Endothelial cell of umbilical vein (primary cell): ENCODE measurements around the gene RAB36. TPM values are rescaled to one million over a fixed set of nuclear protein-coding genes. Genes with fewer than 3 reads are reported as not detected.

ENCODE experiments used
- BruUV-seq: library from RNA; stranded (reverse); fragments of 400-500 nt; replicated peaks from 2 replicates; lab custom pipeline; 2021; lab: Mats Ljungman, UMichigan
- CTCF ChIA-PET: fragments of 300-600, 350-600 bp; sonication (Branson Sonifier 250); formaldehyde crosslinking; loops from one replicate; lab custom pipeline; 2021; ENCODE audit warnings: antibody characterized with exemption, inconsistent platforms; lab: Charles Lee
- POLR2A ChIA-PET: fragments of 300-600, 350-600 bp; sonication (Branson Sonifier 250); formaldehyde crosslinking; loops from one replicate; lab custom pipeline; 2021; ENCODE audit warnings: antibody characterized with exemption, inconsistent platforms; lab: Charles Lee
- DNase-seq: peaks from one replicate; pipeline ENCODE4 v3.0.0-alpha.2; 2011; ENCODE audit warnings: low read depth, low spot score
- FAIRE-seq: peaks from 2 replicates; lab custom pipeline; 2011; peaks lifted over from hg19 to GRCh38; lab: Jason Lieb, UNC
- H2AFZ ChIP-seq: 2 replicates; pipeline ENCODE4 v1.6.0; 2012; ENCODE audit warnings: low read depth, low read length, control low read depth, inconsistent platforms
- H3K27ac ChIP-seq: 2 replicates; pipeline ENCODE4 v1.5.1; 2011; ENCODE audit warnings: low read depth, mild to moderate bottlenecking, control low read depth, low read length, moderate library complexity; ENCODE audit not compliant: insufficient read depth
- H3K27me3 ChIP-seq, 2 experiments: 2 replicates each; pipeline versions ENCODE4 v1.6.0 to v1.6.1; 2011; ENCODE audit warnings: low read length in 2 of 2, mixed read lengths in 1 of 2; ENCODE audit not compliant: control insufficient read depth in 2 of 2, insufficient read depth in 2 of 2
- H3K36me3 ChIP-seq, 2 experiments: 2 replicates in 1 of 2; 3 replicates in 1 of 2; pipeline ENCODE4 v1.5.1; 2011; ENCODE audit warnings: low read length in 2 of 2, mild to moderate bottlenecking in 1 of 2, moderate library complexity in 1 of 2; ENCODE audit not compliant: control insufficient read depth in 2 of 2, insufficient read depth in 2 of 2; ENCODE audit errors: extremely low read depth in 1 of 2
- H3K4me1 ChIP-seq: 3 replicates; pipeline ENCODE4 v1.5.1; 2011; ENCODE audit warnings: mild to moderate bottlenecking, low read length; ENCODE audit not compliant: control insufficient read depth, insufficient read depth; ENCODE audit errors: extremely low read depth
- H3K4me2 ChIP-seq: 2 replicates; pipeline ENCODE4 v1.6.1; 2011; ENCODE audit warnings: low read length, control low read depth, mixed read lengths; ENCODE audit not compliant: insufficient read depth
- H3K4me3 ChIP-seq, 3 experiments: fragments of 200-600 bp in 1 of 3; sonication (generic), shearing (Covaris generic) in 1 of 3; replicated peaks in 1 of 3; 2 replicates each; pipeline ENCODE4 v1.5.1; 2011 to 2016; ENCODE audit warnings: control low read depth in 3 of 3, low read length in 3 of 3, mild to moderate bottlenecking in 2 of 3, inconsistent platforms in 1 of 3, low read depth in 1 of 3, moderate library complexity in 1 of 3; ENCODE audit not compliant: insufficient read depth in 1 of 3
- H3K79me2 ChIP-seq: 2 replicates; pipeline ENCODE4 v1.6.0; 2012; ENCODE audit warnings: low read length, inconsistent platforms; ENCODE audit not compliant: control insufficient read depth, insufficient read depth
- H3K9ac ChIP-seq: replicated peaks from 2 replicates; pipeline ENCODE3; 2011; ENCODE audit warnings: low read length, control low read depth; ENCODE audit not compliant: insufficient read depth; ENCODE audit errors: extremely low read depth
- H3K9me1 ChIP-seq: replicated peaks from 3 replicates; pipeline ENCODE4 v1.6.0; 2011; ENCODE audit warnings: mild to moderate bottlenecking, low read length; ENCODE audit not compliant: control insufficient read depth, insufficient read depth; ENCODE audit errors: extremely low read depth
- H3K9me3 ChIP-seq: replicated peaks from 2 replicates; pipeline ENCODE4 v1.5.1; 2012; ENCODE audit warnings: low read length, inconsistent platforms; ENCODE audit not compliant: control insufficient read depth, insufficient read depth
- H4K20me1 ChIP-seq: replicated peaks from 2 replicates; pipeline ENCODE3; 2011; ENCODE audit warnings: mild to moderate bottlenecking, low read length; ENCODE audit not compliant: control insufficient read depth, insufficient read depth; ENCODE audit errors: extremely low read depth
- EZH2 ChIP-seq: IDR thresholded peaks from 2 replicates; pipeline ENCODE4 v1.6.1; 2012; ENCODE audit warnings: borderline replicate concordance, low read depth, mild to moderate bottlenecking, moderate library complexity, low read length, inconsistent platforms; ENCODE audit not compliant: severe bottlenecking
- FOS ChIP-seq: IDR thresholded peaks from 2 replicates; pipeline ENCODE4 v1.6.1; 2011; ENCODE audit warnings: mild to moderate bottlenecking, low read length, moderate library complexity, borderline replicate concordance; ENCODE audit not compliant: insufficient read depth
- GATA2 ChIP-seq: IDR thresholded peaks from 2 replicates; pipeline ENCODE4 v1.7.0; 2011; ENCODE audit warnings: low read depth, mild to moderate bottlenecking, moderate library complexity, mixed read lengths, low read length; ENCODE audit not compliant: insufficient read length, insufficient read depth
- JUN ChIP-seq: IDR thresholded peaks from 2 replicates; pipeline ENCODE4 v1.6.1; 2011; ENCODE audit warnings: borderline replicate concordance, low read depth; ENCODE audit not compliant: insufficient read length, insufficient read depth
- MYC ChIP-seq: IDR thresholded peaks from one replicate; pipeline ENCODE4 v1.6.1; 2011; ENCODE audit warnings: mild to moderate bottlenecking, low read depth, low read length
- POLR2A ChIP-seq: IDR thresholded peaks from 2 replicates; pipeline ENCODE4 v1.6.1; 2012; ENCODE audit warnings: low read depth, mild to moderate bottlenecking, control low read depth, low read length
- POLR2AphosphoS5 ChIP-seq: IDR thresholded peaks from 2 replicates; pipeline ENCODE4 v1.6.1; 2012; ENCODE audit warnings: low read depth, mild to moderate bottlenecking, control low read depth, low read length, moderate library complexity; ENCODE audit not compliant: insufficient read depth
- dilution Hi-C: fragments of 300-500 bp; cut with MboI; formaldehyde crosslinking; loops from one replicate; pipeline ENCODE4 v1.15.0; 2019; ENCODE audit warnings: low sequenced_read_pairs; ENCODE audit not compliant: extremely low pct_ligation_motif_present
- intact Hi-C: fragments of 100-400 bp; cut with micrococcal nuclease; formaldehyde crosslinking; loops from one replicate; pipeline ENCODE4 v1.10.0; 2022
- polyA plus RNA-seq, 4 experiments: library from polyadenylated mRNA; depleted of rRNA in 3 of 4; stranded (reverse) in 3 of 4; unstranded in 1 of 4; fragments of >200 nt; gene quantifications; 2 replicates each; pipeline versions ENCODE4 v1.2.1 to v1.2.3, GENCODE V29; 2011 to 2012; ENCODE audit warnings: missing spikeins in 1 of 4
- total RNA-seq: library from RNA; stranded (reverse); gene quantifications from 2 replicates; pipeline ENCODE4 v1.2.3, GENCODE V29; 2021
- TF ChIP-seq, protein P1 (sequence below), 2 donors: IDR thresholded peaks; 1 replicate in 1 of 2; 2 replicates in 1 of 2; pipeline ENCODE4 v1.5.1; 2011; ENCODE audit warnings: low read length in 2 of 2, mild to moderate bottlenecking in 2 of 2, moderate library complexity in 2 of 2, control low read depth in 1 of 2, inconsistent platforms in 1 of 2, low read depth in 1 of 2; ENCODE audit not compliant: insufficient read depth in 1 of 2; ENCODE audit errors: extremely low read depth in 1 of 2
- TF ChIP-seq, protein P2 (sequence below): IDR thresholded peaks from 2 replicates; pipeline ENCODE4 v1.6.1; 2011; ENCODE audit not compliant: insufficient read depth, insufficient read length

The RAB36 gene
- total and polyA plus RNA-seq, 2 donors (not counting 3 experiments of a cell fraction or from before 2014, with no cell fraction given) = 2.7 to 3.1 TPM

DNA sequence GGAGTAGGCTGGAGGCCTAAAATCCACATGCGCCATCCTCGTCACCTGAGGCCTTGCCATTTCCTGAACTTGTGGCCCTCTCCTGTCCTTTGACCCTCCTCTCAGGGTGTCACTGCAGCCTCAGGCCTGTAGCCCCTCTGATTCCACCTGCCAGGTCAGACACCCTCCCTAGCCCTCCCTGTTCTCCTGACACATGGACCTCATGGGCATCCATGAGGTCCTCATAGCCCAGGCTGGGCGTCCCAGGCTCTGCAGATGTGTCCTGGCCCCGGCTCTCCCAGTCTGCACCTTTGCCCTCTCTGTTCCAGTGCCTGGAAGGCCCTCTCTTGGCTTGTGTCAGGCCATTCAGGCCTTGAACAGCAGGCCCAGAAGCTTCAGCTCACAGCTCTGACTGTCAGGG lies 15.8 kb downstream of the RAB36 start:
- Histone ChIP-seq H3K9ac (no peak overlapping the region), H3K4me1 (no peaks in the 10 kb centered on the region), H3K36me3 (no peaks in the 10 kb centered on the region), H3K79me2 (no peaks in the 10 kb centered on the region), H3K27me3 (no peaks in the 10 kb centered on the region), H3K9me3 (no peaks in the 10 kb centered on the region), H4K20me1 (no peaks in the 10 kb centered on the region), H3K27ac (no peak overlapping the region), H3K4me2 (no peak overlapping the region), H2AFZ (no peak overlapping the region), H3K9me1 (no peaks in the 10 kb centered on the region), H3K4me3 (no peak overlapping the region)
- intact Hi-C loops = no loop called here
- DNase-seq (no peak), FAIRE-seq (no peak)
- TF ChIP-seq, protein P1, sequence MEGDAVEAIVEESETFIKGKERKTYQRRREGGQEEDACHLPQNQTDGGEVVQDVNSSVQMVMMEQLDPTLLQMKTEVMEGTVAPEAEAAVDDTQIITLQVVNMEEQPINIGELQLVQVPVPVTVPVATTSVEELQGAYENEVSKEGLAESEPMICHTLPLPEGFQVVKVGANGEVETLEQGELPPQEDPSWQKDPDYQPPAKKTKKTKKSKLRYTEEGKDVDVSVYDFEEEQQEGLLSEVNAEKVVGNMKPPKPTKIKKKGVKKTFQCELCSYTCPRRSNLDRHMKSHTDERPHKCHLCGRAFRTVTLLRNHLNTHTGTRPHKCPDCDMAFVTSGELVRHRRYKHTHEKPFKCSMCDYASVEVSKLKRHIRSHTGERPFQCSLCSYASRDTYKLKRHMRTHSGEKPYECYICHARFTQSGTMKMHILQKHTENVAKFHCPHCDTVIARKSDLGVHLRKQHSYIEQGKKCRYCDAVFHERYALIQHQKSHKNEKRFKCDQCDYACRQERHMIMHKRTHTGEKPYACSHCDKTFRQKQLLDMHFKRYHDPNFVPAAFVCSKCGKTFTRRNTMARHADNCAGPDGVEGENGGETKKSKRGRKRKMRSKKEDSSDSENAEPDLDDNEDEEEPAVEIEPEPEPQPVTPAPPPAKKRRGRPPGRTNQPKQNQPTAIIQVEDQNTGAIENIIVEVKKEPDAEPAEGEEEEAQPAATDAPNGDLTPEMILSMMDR (IDR thresholded peaks at IDR 0.05; ENCODE audit: extremely low read depth in 1 of 2, insufficient read depth in 1 of 2, low read depth in 1 of 2, low read length in 2 of 2) = no peak
- CTCF ChIA-PET = interaction anchor here (1.4 kb wide), 1 partner anchor 121 kb away, joined by 4 read pairs; no protein-coding TSS in a partner anchor
- BruUV-seq = no TSS peak
- dilution Hi-C loops = no loop called here
- POLR2A ChIA-PET = no interaction called here

DNA sequence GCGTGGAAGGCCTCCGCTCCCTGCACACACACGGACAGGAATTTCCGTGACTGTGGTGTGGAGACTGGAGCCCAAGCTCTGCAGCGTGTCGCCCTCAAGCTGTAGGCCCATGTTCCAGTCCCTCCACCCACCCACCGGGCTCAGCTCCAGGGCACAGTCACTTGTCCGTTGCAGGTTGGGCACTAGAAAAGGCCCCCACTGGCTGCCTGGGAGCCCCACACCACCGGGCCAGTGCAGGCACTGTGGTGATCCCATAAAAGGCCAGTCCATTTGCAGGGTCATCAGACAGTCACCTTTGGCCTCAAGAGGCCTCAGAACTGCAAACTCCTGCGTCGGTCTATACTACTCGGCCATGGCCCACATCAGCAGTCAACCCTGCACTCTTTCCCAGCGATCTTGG lies 16.3 kb downstream of the RAB36 start:
- BruUV-seq = no TSS peak
- intact Hi-C loops (no loop called here), dilution Hi-C loops (no loop called here)
- ChIA-PET POLR2A (no interaction called here), CTCF (interaction anchor here (1.4 kb wide), 1 partner anchor 120 kb away, joined by 4 read pairs; no protein-coding TSS in a partner anchor)
- H3K9me1 ChIP-seq = no peaks in the 10 kb centered on the region
- no peak overlapping the region for H3K4me2 ChIP-seq
- no peak for DNase-seq
- H3K9ac ChIP-seq = no peak overlapping the region
- TF ChIP-seq GATA2 (no peak), JUN (no peak), POLR2A (no peak), FOS (no peak), MYC (no peak), POLR2AphosphoS5 (no peak), EZH2 (no peak)
- TF ChIP-seq, protein P1 (IDR thresholded peaks at IDR 0.05; ENCODE audit: extremely low read depth in 1 of 2, insufficient read depth in 1 of 2, low read depth in 1 of 2, low read length in 2 of 2) = no peak
- TF ChIP-seq, protein P2, sequence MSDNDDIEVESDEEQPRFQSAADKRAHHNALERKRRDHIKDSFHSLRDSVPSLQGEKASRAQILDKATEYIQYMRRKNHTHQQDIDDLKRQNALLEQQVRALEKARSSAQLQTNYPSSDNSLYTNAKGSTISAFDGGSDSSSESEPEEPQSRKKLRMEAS = no peak
- H3K36me3 ChIP-seq = no peaks in the 10 kb centered on the region
- no peaks in the 10 kb centered on the region for H4K20me1 ChIP-seq
- H3K79me2 ChIP-seq = no peaks in the 10 kb centered on the region
- no peak overlapping the region for H3K27ac ChIP-seq
- no peak for FAIRE-seq
- no peaks in the 10 kb centered on the region for H3K27me3 ChIP-seq
- no peak overlapping the region for H2AFZ ChIP-seq
- H3K4me3 ChIP-seq = no peak overlapping the region
- no peaks in the 10 kb centered on the region for H3K9me3 ChIP-seq
- no peaks in the 10 kb centered on the region for H3K4me1 ChIP-seq
